ENCODE measurements around the gene KRTAP5-5. TPM values are rescaled to one million over a fixed set of nuclear protein-coding genes. Genes with fewer than 3 reads are reported as not detected.
"Not testable (repeated sequence)": the region's sequence is repeated elsewhere in the genome, so short reads cannot be mapped to it uniquely, and the experiment has no call there.

KRTAP5-5 gene
- polyA plus RNA-seq, 1 donor from 2014 or later = not detected

DNA sequence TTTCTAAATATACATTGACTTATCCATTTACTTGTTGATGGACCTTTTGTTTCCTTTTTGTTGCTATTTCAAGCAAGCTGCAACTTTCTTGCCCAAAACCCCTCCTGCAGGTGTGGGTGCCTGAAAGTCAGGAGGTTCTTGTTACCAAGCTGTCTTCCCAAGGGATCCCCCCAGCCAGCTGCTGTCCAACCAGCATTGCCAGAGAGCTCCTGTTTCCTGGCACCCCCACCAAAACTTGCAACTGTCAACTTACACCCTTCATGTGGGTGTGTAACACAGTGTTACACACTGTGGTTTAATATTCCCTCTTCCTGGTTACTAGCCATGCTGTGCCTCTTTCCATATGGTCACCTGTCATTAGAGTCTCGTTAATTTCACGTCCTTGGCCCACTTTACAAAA is 42.9 kb upstream of the KRTAP5-5 start:
- H3K27me3 ChIP-seq (ENCODE audit: insufficient read depth, low read depth, low read length) = no peaks in the 10 kb centered on the region
- no peak for TF ChIP-seq POLR2AphosphoS5 (IDR thresholded peaks at IDR 0.05)
- TF ChIP-seq EP300 (conservative IDR thresholded peaks at IDR 0.05; ENCODE audit: poor library complexity, severe bottlenecking) = no peak
- TF ChIP-seq SMC3 (conservative IDR thresholded peaks at IDR 0.05; ENCODE audit: poor library complexity) = no peak
- TF ChIP-seq, protein P1, sequence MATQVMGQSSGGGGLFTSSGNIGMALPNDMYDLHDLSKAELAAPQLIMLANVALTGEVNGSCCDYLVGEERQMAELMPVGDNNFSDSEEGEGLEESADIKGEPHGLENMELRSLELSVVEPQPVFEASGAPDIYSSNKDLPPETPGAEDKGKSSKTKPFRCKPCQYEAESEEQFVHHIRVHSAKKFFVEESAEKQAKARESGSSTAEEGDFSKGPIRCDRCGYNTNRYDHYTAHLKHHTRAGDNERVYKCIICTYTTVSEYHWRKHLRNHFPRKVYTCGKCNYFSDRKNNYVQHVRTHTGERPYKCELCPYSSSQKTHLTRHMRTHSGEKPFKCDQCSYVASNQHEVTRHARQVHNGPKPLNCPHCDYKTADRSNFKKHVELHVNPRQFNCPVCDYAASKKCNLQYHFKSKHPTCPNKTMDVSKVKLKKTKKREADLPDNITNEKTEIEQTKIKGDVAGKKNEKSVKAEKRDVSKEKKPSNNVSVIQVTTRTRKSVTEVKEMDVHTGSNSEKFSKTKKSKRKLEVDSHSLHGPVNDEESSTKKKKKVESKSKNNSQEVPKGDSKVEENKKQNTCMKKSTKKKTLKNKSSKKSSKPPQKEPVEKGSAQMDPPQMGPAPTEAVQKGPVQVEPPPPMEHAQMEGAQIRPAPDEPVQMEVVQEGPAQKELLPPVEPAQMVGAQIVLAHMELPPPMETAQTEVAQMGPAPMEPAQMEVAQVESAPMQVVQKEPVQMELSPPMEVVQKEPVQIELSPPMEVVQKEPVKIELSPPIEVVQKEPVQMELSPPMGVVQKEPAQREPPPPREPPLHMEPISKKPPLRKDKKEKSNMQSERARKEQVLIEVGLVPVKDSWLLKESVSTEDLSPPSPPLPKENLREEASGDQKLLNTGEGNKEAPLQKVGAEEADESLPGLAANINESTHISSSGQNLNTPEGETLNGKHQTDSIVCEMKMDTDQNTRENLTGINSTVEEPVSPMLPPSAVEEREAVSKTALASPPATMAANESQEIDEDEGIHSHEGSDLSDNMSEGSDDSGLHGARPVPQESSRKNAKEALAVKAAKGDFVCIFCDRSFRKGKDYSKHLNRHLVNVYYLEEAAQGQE (IDR thresholded peaks at IDR 0.05; ENCODE audit: borderline replicate concordance) = no peak
- no peak for TF ChIP-seq EZH2 (IDR thresholded peaks at IDR 0.05; ENCODE audit: borderline replicate concordance, insufficient read depth, low read length, poor library complexity, severe bottlenecking)
- H3F3A ChIP-seq (ENCODE audit: insufficient read depth, low read length, poor library complexity, severe bottlenecking) = no peaks in the 10 kb centered on the region
- H3K4me2 ChIP-seq (ENCODE audit: low read length) = no peak overlapping the region
- no peak overlapping the region for H2AFZ ChIP-seq (ENCODE audit: low read depth, low read length)
- H3K9me2 ChIP-seq (ENCODE audit: insufficient read depth, low read length) = no peaks in the 10 kb centered on the region
- H3K4me3 ChIP-seq (ENCODE audit: low read length) = no peak overlapping the region
- H3K36me3 ChIP-seq (ENCODE audit: insufficient read depth, low read length) = no peaks in the 10 kb centered on the region
- H4K20me1 ChIP-seq (ENCODE audit: insufficient read depth) = no peaks in the 10 kb centered on the region
- no peak overlapping the region for H3K27ac ChIP-seq (ENCODE audit: low read length)
- H3K79me2 ChIP-seq (replicated peaks; ENCODE audit: insufficient read depth, low read length) = no peaks in the 10 kb centered on the region
- no peak overlapping the region for H3K9ac ChIP-seq (ENCODE audit: low read length)
- no peaks in the 10 kb centered on the region for H3K9me3 ChIP-seq (ENCODE audit: low read length)

DNA sequence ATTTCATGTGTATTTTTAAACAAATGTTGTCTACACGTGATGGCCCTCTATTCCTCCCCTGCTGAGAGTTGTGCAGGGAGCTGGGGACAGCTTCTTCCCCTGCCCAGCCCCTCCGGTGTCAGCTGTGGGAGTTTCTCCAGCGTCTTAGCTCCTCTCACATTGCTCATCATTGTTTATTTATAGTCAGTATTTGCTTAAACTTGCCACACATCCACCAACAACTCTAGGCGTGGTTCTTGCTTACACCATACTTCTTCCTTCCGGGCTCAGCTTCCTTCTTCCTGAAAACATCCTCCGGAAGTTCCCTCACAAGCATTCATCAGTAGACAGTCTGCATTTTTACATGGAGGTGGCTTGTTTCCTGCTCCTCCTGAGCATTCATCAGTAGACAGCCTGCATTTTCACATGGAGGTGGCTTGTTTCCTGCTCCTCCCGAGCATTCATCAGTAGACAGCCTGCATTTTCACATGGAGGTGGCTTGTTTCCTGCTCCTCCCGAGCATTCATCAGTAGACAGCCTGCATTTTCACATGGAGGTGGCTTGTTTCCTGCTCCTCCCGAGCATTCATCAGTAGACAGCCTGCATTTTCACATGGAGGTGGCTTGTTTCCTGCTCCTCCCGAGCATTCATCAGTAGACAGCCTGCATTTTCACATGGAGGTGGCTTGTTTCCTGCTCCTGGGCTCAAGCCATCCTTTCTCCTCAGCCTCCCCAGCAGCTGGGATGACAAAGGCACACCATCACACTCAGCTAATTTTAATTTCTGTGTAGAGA is 40.2 kb upstream of the KRTAP5-5 start:
- H3K4me3 ChIP-seq (ENCODE audit: low read length); H3K27me3 ChIP-seq (ENCODE audit: insufficient read depth, low read depth, low read length); H3K27ac ChIP-seq (ENCODE audit: low read length): not testable (repeated sequence)

GRCh38 chr11:1589996-1590395 is 39.6 kb upstream of the KRTAP5-5 start:
- no peaks in the 10 kb centered on the region for H3K9me3 ChIP-seq (ENCODE audit: low read length)
- H3K79me2 ChIP-seq (replicated peaks; ENCODE audit: insufficient read depth, low read length) = no peaks in the 10 kb centered on the region
- no peaks in the 10 kb centered on the region for H3F3A ChIP-seq (ENCODE audit: insufficient read depth, low read length, poor library complexity, severe bottlenecking)
- H3K36me3 ChIP-seq (ENCODE audit: insufficient read depth, low read length) = no peaks in the 10 kb centered on the region
- no peak overlapping the region for H3K9ac ChIP-seq (ENCODE audit: low read length)
- TF ChIP-seq EZH2 (IDR thresholded peaks at IDR 0.05; ENCODE audit: borderline replicate concordance, insufficient read depth, low read length, poor library complexity, severe bottlenecking) (no peak), MXI1 (conservative IDR thresholded peaks at IDR 0.05; ENCODE audit: poor library complexity, severe bottlenecking) (no peak), POLR2AphosphoS5 (IDR thresholded peaks at IDR 0.05) (no peak), SMC3 (conservative IDR thresholded peaks at IDR 0.05; ENCODE audit: poor library complexity) (no peak), RAD21 (conservative IDR thresholded peaks at IDR 0.05) (no peak), TAF1 (IDR thresholded peaks at IDR 0.05; ENCODE audit: low read depth) (no peak), EP300 (conservative IDR thresholded peaks at IDR 0.05; ENCODE audit: poor library complexity, severe bottlenecking) (no peak)
- TF ChIP-seq, protein P1 (IDR thresholded peaks at IDR 0.05; ENCODE audit: borderline replicate concordance) = no peak
- TF ChIP-seq, protein P2, sequence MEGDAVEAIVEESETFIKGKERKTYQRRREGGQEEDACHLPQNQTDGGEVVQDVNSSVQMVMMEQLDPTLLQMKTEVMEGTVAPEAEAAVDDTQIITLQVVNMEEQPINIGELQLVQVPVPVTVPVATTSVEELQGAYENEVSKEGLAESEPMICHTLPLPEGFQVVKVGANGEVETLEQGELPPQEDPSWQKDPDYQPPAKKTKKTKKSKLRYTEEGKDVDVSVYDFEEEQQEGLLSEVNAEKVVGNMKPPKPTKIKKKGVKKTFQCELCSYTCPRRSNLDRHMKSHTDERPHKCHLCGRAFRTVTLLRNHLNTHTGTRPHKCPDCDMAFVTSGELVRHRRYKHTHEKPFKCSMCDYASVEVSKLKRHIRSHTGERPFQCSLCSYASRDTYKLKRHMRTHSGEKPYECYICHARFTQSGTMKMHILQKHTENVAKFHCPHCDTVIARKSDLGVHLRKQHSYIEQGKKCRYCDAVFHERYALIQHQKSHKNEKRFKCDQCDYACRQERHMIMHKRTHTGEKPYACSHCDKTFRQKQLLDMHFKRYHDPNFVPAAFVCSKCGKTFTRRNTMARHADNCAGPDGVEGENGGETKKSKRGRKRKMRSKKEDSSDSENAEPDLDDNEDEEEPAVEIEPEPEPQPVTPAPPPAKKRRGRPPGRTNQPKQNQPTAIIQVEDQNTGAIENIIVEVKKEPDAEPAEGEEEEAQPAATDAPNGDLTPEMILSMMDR (IDR thresholded peaks at IDR 0.05; ENCODE audit: poor library complexity, severe bottlenecking) = no peak
- H3K27ac ChIP-seq (ENCODE audit: low read length) = no peak overlapping the region
- H3K4me3 ChIP-seq (ENCODE audit: low read length) = no peak overlapping the region
- no peaks in the 10 kb centered on the region for H3K27me3 ChIP-seq (ENCODE audit: insufficient read depth, low read depth, low read length)
- H2AFZ ChIP-seq (ENCODE audit: low read depth, low read length) = no peak overlapping the region
- no peaks in the 10 kb centered on the region for H4K20me1 ChIP-seq (ENCODE audit: insufficient read depth)
- no peak overlapping the region for H3K4me2 ChIP-seq (ENCODE audit: low read length)
- H3K9me2 ChIP-seq (ENCODE audit: insufficient read depth, low read length) = no peaks in the 10 kb centered on the region

More for the DNA sequence above, 40.2 kb upstream of the KRTAP5-5 start:
- not testable (repeated sequence) for H3K9me2 ChIP-seq (ENCODE audit: insufficient read depth, low read length); H3K9ac ChIP-seq (ENCODE audit: low read length); H3K79me2 ChIP-seq (replicated peaks; ENCODE audit: insufficient read depth, low read length); H3K9me3 ChIP-seq (ENCODE audit: low read length); H3K4me2 ChIP-seq (ENCODE audit: low read length); H2AFZ ChIP-seq (ENCODE audit: low read depth, low read length); H3F3A ChIP-seq (ENCODE audit: insufficient read depth, low read length, poor library complexity, severe bottlenecking); H4K20me1 ChIP-seq (ENCODE audit: insufficient read depth); H3K36me3 ChIP-seq (ENCODE audit: insufficient read depth, low read length)
